Activated CD8-positive, alpha-beta T cell treated with anti-CD3 and anti-CD28 coated beads, Interleukin-2, amount 10 ng/mL, durations not matched to agents 7 days and 5 days (primary cell): Measurements from ENCODE around the gene POU2F1. TPM values are rescaled to one million over a fixed set of nuclear protein-coding genes. Genes with fewer than 3 reads are reported as not detected.

Experiments used
- ATAC-seq: fragments of 150-1000 bp; cut with Tn5 transposase; one replicate; pipeline ENCODE4 v1.10.0; 2021; ENCODE audit warnings: moderate library complexity
- CTCF ChIA-PET: fragments of 350-600 bp; sonication (Branson Sonifier 250); formaldehyde crosslinking; loops from one replicate; lab custom pipeline; 2021; ENCODE audit warnings: antibody characterized with exemption; lab: Charles Lee
- POLR2A ChIA-PET: fragments of 350-600 bp; sonication (Branson Sonifier 250); formaldehyde crosslinking; loops from one replicate; lab custom pipeline; 2021; ENCODE audit warnings: antibody characterized with exemption; lab: Charles Lee
- DNase-seq: peaks from one replicate; pipeline ENCODE4 v3.0.0-alpha.2; 2020
- H3K27ac Mint-ChIP-seq: one replicate; pipeline ENCODE4 v1.8.0; 2021; ENCODE audit warnings: mild to moderate bottlenecking, mixed read lengths
- H3K27me3 Mint-ChIP-seq: one replicate; pipeline ENCODE4 v1.8.0; 2021; ENCODE audit warnings: low read depth, mixed read lengths
- H3K36me3 Mint-ChIP-seq: one replicate; pipeline ENCODE4 v1.8.0; 2021; ENCODE audit warnings: low read depth, mixed read lengths
- H3K4me1 Mint-ChIP-seq: one replicate; pipeline ENCODE4 v1.8.0; 2021; ENCODE audit warnings: low read depth, mixed read lengths
- H3K4me3 Mint-ChIP-seq: one replicate; pipeline ENCODE4 v1.8.0; 2021; ENCODE audit warnings: mild to moderate bottlenecking, mixed read lengths
- H3K9me3 Mint-ChIP-seq: one replicate; pipeline ENCODE4 v1.8.0; 2022; ENCODE audit warnings: mixed read lengths; ENCODE audit not compliant: insufficient read depth
- total RNA-seq, 2 experiments: library from RNA; stranded (reverse); gene quantifications; one replicate each; pipeline ENCODE4 v1.2.3, GENCODE V29; 2021

Gene POU2F1
- total RNA-seq, 2 experiments from 2014 or later = 22.7 to 23.3 TPM

DNA sequence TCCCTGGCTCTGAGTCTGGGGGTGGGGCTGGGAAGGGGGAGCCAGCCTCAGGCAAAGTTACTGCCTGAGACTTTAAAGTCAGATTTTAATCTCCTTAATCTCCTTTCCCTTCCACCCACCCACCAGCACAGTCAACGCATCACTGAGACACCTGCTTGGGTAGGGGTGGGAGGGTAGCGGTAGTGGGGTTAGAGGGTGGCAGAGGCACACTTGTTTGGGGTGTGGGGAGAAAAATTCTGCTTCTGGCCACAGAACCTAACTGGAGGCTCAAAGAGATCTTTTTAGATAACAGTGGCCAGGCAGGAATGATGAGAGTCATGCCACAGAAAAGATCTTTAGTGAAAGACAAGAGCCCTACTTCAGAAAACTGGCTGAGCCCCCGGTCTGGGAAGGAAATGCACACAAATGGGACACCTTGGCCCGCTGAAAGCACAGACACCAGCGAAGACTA, 253.5 kb downstream of the POU2F1 start:
- ChIA-PET CTCF (interaction anchor here (1.1 to 1.7 kb wide), 2 partner anchors 19 to 41 kb away, joined by 5 to 13 read pairs; no protein-coding TSS in a partner anchor), POLR2A (interaction anchor here (0.9 to 1.3 kb wide), 2 partner anchors 24 to 44 kb away, joined by 3 to 7 read pairs; partner anchors contain the start of gene CD247)
- H3K4me3 Mint-ChIP-seq = peak overlapping the region; percentile 53
- H3K36me3 Mint-ChIP-seq = peaks cover 61% of the 10 kb centered on the region
- ATAC-seq = peak; percentile 77
- DNase-seq = peak; percentile 52
- H3K4me1 Mint-ChIP-seq = peaks cover 83% of the 10 kb centered on the region
- peak overlapping the region; percentile 79 for H3K27ac Mint-ChIP-seq
- no peaks in the 10 kb centered on the region for H3K27me3 Mint-ChIP-seq
- H3K9me3 Mint-ChIP-seq = no peaks in the 10 kb centered on the region

DNA sequence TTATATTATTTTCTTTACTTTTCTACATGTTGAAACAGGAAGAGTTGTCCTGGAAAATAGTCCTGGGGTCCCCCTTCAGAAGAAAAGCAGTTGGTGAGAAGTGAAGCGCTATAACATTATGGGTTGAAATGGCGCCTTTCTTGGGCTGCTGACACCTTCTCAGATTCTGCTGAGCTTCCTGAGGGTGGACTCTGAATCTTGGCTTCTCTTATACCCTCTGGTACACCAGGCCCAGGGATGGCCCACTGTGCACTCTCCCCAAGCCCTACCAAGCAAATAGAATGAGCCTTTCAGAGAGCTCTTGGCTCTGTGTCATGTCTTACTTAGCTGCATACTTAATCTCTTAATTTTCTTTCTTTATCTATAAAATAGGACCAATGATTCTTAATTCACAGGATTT, 255.4 kb downstream of the POU2F1 start:
- no peaks in the 10 kb centered on the region for H3K9me3 Mint-ChIP-seq
- peaks cover 70% of the 10 kb centered on the region for H3K36me3 Mint-ChIP-seq
- peak overlapping the region; percentile 50 for H3K27ac Mint-ChIP-seq
- H3K27me3 Mint-ChIP-seq = no peaks in the 10 kb centered on the region
- ATAC-seq = no peak
- ChIA-PET POLR2A (interaction anchor here (1.2 kb wide), 1 partner anchor 20 kb away, joined by 5 read pairs; no protein-coding TSS in a partner anchor), CTCF (interaction anchor here (1.0 to 4.3 kb wide), 5 partner anchors 11 to 209 kb away, joined by 3 to 20 read pairs (median 4); no protein-coding TSS in a partner anchor)
- no peak for DNase-seq
- peaks cover 91% of the 10 kb centered on the region for H3K4me1 Mint-ChIP-seq
- no peak overlapping the region for H3K4me3 Mint-ChIP-seq

Other genes with a start within 250 kb of the POU2F1 start
- 1 to 10 TPM; 4.3 to 5.0 TPM for gene ILDR2, start 245.3 kb upstream of the POU2F1 start, total RNA-seq
- gene MAEL, start 231.6 kb upstream of the POU2F1 start, total RNA-seq = not detected
- under 1 TPM; 0.16 to 0.24 TPM for gene GPA33, start 130.5 kb upstream of the POU2F1 start, total RNA-seq
- gene STYXL2, start 126.8 kb upstream of the POU2F1 start, total RNA-seq = not detected